Hepatocyte (in vitro differentiated cells): ENCODE measurements around the gene MUC20.
"Not testable (repeated sequence)": the region's sequence is repeated elsewhere in the genome, so short reads cannot be mapped to it uniquely, and the experiment has no call there.

Source experiments
- CTCF ChIP-seq: fragments of 200-600 bp; sonication (generic); IDR thresholded peaks from 2 replicates; pipeline ENCODE4 v1.5.1; 2016; ENCODE audit warnings: antibody characterized with exemption, mild to moderate bottlenecking; ENCODE audit not compliant: poor library complexity
- EZH2 ChIP-seq: fragments of 200-600 bp; sonication (generic); IDR thresholded peaks from 2 replicates; pipeline ENCODE4 v1.6.1; 2016; ENCODE audit warnings: antibody characterized with exemption, mild to moderate bottlenecking, borderline replicate concordance
- EZH2phosphoT487 ChIP-seq: fragments of 200-600 bp; sonication (generic); IDR thresholded peaks from one replicate; pipeline ENCODE4 v1.6.1; 2018; ENCODE audit warnings: antibody characterized with exemption, mild to moderate bottlenecking, low read depth, moderate library complexity; ENCODE audit not compliant: unreplicated experiment, severe bottlenecking

GRCh38 chr3:195673711-195674110, 47.1 kb upstream of the MUC20 start:
- not testable (repeated sequence) for TF ChIP-seq CTCF, EZH2, EZH2phosphoT487
